Measurements from ENCODE around the gene ARSD. TPM values are rescaled to one million over a fixed set of nuclear protein-coding genes. Genes with fewer than 3 reads are reported as not detected.

The ARSD gene
- total and polyA plus RNA-seq, 3 experiments from 2014 or later: 1.6 to 4.0 (median 2.2) TPM

GRCh38 chrX:2870650-2871049 is 58.5 kb downstream of the ARSD start:
- DNase-seq: no peak
- Histone ChIP-seq H3K27ac (ENCODE audit: low read depth, low read length) (no peak overlapping the region), H3K27me3 (ENCODE audit: insufficient read depth, low read length, poor library complexity, severe bottlenecking) (no peaks in the 10 kb centered on the region), H3K9me3 (ENCODE audit: low read length) (no peaks in the 10 kb centered on the region), H3K4me3 (ENCODE audit: low read length) (no peak overlapping the region), H3K4me1 (ENCODE audit: insufficient read depth, low read length) (no peaks in the 10 kb centered on the region), H3K36me3 (ENCODE audit: insufficient read depth, low read length) (no peaks in the 10 kb centered on the region)
- Mint-ChIP-seq H3K27me3 (peaks cover 8 to 11% of the 10 kb centered on the region in 2 donors), H3K9me3 (peaks cover 0 to 7% (median 0%) of the 10 kb centered on the region in 5 donors), H3K36me3 (peaks cover 0 to 4% (median 0%) of the 10 kb centered on the region in 3 donors), H3K27ac (no peak overlapping the region), H3K4me1 (no peaks in the 10 kb centered on the region), H3K4me3 (no peak overlapping the region)
- ChIA-PET CTCF (no interaction called here), POLR2A (no interaction called here)

GRCh38 chrX:2867206-2867605 is 61.9 kb downstream of the ARSD start:
- Histone ChIP-seq H3K27me3 (ENCODE audit: insufficient read depth, low read length, poor library complexity, severe bottlenecking) (no peaks in the 10 kb centered on the region), H3K4me1 (ENCODE audit: insufficient read depth, low read length) (no peaks in the 10 kb centered on the region), H3K36me3 (ENCODE audit: insufficient read depth, low read length) (no peaks in the 10 kb centered on the region), H3K27ac (ENCODE audit: low read depth, low read length) (no peak overlapping the region), H3K4me3 (ENCODE audit: low read length) (no peak overlapping the region), H3K9me3 (ENCODE audit: low read length) (no peaks in the 10 kb centered on the region)
- ChIA-PET CTCF (no interaction called here), POLR2A (no interaction called here)
- no peak overlapping the region for H3K4me3 Mint-ChIP-seq
- H3K9me3 Mint-ChIP-seq: peaks cover 0 to 7% (median 4%) of the 10 kb centered on the region in 5 donors
- no peaks in the 10 kb centered on the region for H3K4me1 Mint-ChIP-seq
- H3K27me3 Mint-ChIP-seq: peaks cover 9 to 12% of the 10 kb centered on the region in 2 donors
- DNase-seq: no peak
- no peaks in the 10 kb centered on the region for H3K36me3 Mint-ChIP-seq
- H3K27ac Mint-ChIP-seq: no peak overlapping the region

GRCh38 chrX:2863646-2864045 is 65.5 kb downstream of the ARSD start:
- peaks cover 0 to 4% (median 0%) of the 10 kb centered on the region in 5 donors for H3K9me3 Mint-ChIP-seq
- Histone ChIP-seq H3K36me3 (ENCODE audit: insufficient read depth, low read length) (no peaks in the 10 kb centered on the region), H3K27ac (ENCODE audit: low read depth, low read length) (no peak overlapping the region), H3K9me3 (ENCODE audit: low read length) (no peaks in the 10 kb centered on the region), H3K4me1 (ENCODE audit: insufficient read depth, low read length) (no peaks in the 10 kb centered on the region), H3K27me3 (ENCODE audit: insufficient read depth, low read length, poor library complexity, severe bottlenecking) (no peaks in the 10 kb centered on the region), H3K4me3 (ENCODE audit: low read length) (no peak overlapping the region)
- H3K4me1 Mint-ChIP-seq: no peaks in the 10 kb centered on the region
- H3K4me3 Mint-ChIP-seq: no peak overlapping the region
- H3K27me3 Mint-ChIP-seq: peaks cover 6 to 17% of the 10 kb centered on the region in 2 donors
- H3K27ac Mint-ChIP-seq: no peak overlapping the region
- DNase-seq: no peak
- ChIA-PET POLR2A (no interaction called here), CTCF (no interaction called here)
- no peaks in the 10 kb centered on the region for H3K36me3 Mint-ChIP-seq

GRCh38 chrX:2862404-2862803 is 66.7 kb downstream of the ARSD start:
- POLR2A ChIA-PET: no interaction called here

GRCh38 chrX:2859197-2859797 is 69.8 kb downstream of the ARSD start:
- Mint-ChIP-seq H3K4me1 (no peaks in the 10 kb centered on the region), H3K27me3 (peaks cover 2 to 8% of the 10 kb centered on the region in 2 donors), H3K36me3 (no peaks in the 10 kb centered on the region), H3K4me3 (no peak overlapping the region), H3K9me3 (no peaks in the 10 kb centered on the region), H3K27ac (no peak overlapping the region)
- Histone ChIP-seq H3K4me1 (ENCODE audit: insufficient read depth, low read length) (no peaks in the 10 kb centered on the region), H3K9me3 (ENCODE audit: low read length) (no peaks in the 10 kb centered on the region), H3K36me3 (ENCODE audit: insufficient read depth, low read length) (no peaks in the 10 kb centered on the region), H3K27ac (ENCODE audit: low read depth, low read length) (no peak overlapping the region), H3K27me3 (ENCODE audit: insufficient read depth, low read length, poor library complexity, severe bottlenecking) (no peaks in the 10 kb centered on the region), H3K4me3 (ENCODE audit: low read length) (no peak overlapping the region)
- DNase-seq: no peak
- POLR2A ChIA-PET: no interaction called here
- CTCF ChIA-PET: no interaction called here

More at GRCh38 chrX:2862404-2862803, 66.7 kb downstream of the ARSD start:
- Mint-ChIP-seq H3K27me3 (peaks cover 6 to 17% of the 10 kb centered on the region in 2 donors), H3K4me1 (no peaks in the 10 kb centered on the region), H3K27ac (no peak overlapping the region), H3K9me3 (peaks cover 0 to 4% (median 0%) of the 10 kb centered on the region in 5 donors), H3K4me3 (no peak overlapping the region), H3K36me3 (no peaks in the 10 kb centered on the region)
- DNase-seq: no peak
- H3K27me3 ChIP-seq (ENCODE audit: insufficient read depth, low read length, poor library complexity, severe bottlenecking): no peaks in the 10 kb centered on the region
- no peaks in the 10 kb centered on the region for H3K36me3 ChIP-seq (ENCODE audit: insufficient read depth, low read length)
- H3K4me1 ChIP-seq (ENCODE audit: insufficient read depth, low read length): no peaks in the 10 kb centered on the region
- H3K4me3 ChIP-seq (ENCODE audit: low read length): no peak overlapping the region
- H3K27ac ChIP-seq (ENCODE audit: low read depth, low read length): no peak overlapping the region
- CTCF ChIA-PET: no interaction called here
- H3K9me3 ChIP-seq (ENCODE audit: low read length): no peaks in the 10 kb centered on the region

GRCh38 chrX:2857566-2857965 is 71.6 kb downstream of the ARSD start:
- CTCF ChIA-PET: no interaction called here
- no peaks in the 10 kb centered on the region for H3K36me3 Mint-ChIP-seq
- POLR2A ChIA-PET: no interaction called here
- no peak overlapping the region for H3K27ac Mint-ChIP-seq
- Histone ChIP-seq H3K27me3 (ENCODE audit: insufficient read depth, low read length, poor library complexity, severe bottlenecking) (no peaks in the 10 kb centered on the region), H3K4me1 (ENCODE audit: insufficient read depth, low read length) (no peaks in the 10 kb centered on the region), H3K9me3 (ENCODE audit: low read length) (no peaks in the 10 kb centered on the region), H3K4me3 (ENCODE audit: low read length) (no peak overlapping the region), H3K27ac (ENCODE audit: low read depth, low read length) (no peak overlapping the region), H3K36me3 (ENCODE audit: insufficient read depth, low read length) (no peaks in the 10 kb centered on the region)
- no peak overlapping the region for H3K4me3 Mint-ChIP-seq
- H3K27me3 Mint-ChIP-seq: peaks cover 0 to 5% of the 10 kb centered on the region in 2 donors
- no peak for DNase-seq
- peaks cover 0 to 1% (median 0%) of the 10 kb centered on the region in 5 donors for H3K9me3 Mint-ChIP-seq
- H3K4me1 Mint-ChIP-seq: no peaks in the 10 kb centered on the region

- ChIA-PET POLR2A (no interaction called here), CTCF (no interaction called here)
- Mint-ChIP-seq H3K36me3 (no peaks in the 10 kb centered on the region), H3K27ac (no peak overlapping the region), H3K27me3 (no peaks in the 10 kb centered on the region), H3K4me1 (no peaks in the 10 kb centered on the region), H3K4me3 (no peak overlapping the region), H3K9me3 (peaks cover 0 to 4% (median 0%) of the 10 kb centered on the region in 5 donors)
- Histone ChIP-seq H3K36me3 (ENCODE audit: insufficient read depth, low read length) (no peaks in the 10 kb centered on the region), H3K4me3 (ENCODE audit: low read length) (no peak overlapping the region), H3K27ac (ENCODE audit: low read depth, low read length) (no peak overlapping the region), H3K27me3 (ENCODE audit: insufficient read depth, low read length, poor library complexity, severe bottlenecking) (no peaks in the 10 kb centered on the region), H3K4me1 (ENCODE audit: insufficient read depth, low read length) (no peaks in the 10 kb centered on the region), H3K9me3 (ENCODE audit: low read length) (no peaks in the 10 kb centered on the region)
- no peak for DNase-seq
Observed at GRCh38 chrX:2855761-2856160, 73.4 kb downstream of the ARSD start.

DNA sequence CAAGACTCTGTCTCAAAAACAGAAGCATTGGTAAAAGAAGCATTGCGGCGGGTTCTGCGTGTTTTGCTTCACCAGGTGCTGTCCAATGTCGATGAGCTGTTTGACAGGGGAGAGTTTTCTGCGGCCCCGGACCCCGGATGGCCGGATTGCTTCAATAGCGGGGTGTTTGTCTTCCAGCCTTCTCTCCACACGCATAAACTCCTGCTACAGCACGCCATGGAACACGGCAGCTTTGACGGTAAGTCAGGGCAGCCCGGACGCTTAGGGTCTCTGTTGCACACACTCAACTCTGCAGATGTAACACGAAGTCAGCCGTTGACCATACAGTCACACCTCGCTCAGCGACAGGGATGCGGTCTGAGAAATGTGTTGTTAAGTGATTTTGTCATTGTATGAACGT is 74.2 kb downstream of the ARSD start:
- H3K4me1 ChIP-seq (ENCODE audit: insufficient read depth, low read length): no peaks in the 10 kb centered on the region
- no peak for DNase-seq
- Mint-ChIP-seq H3K4me3 (no peak overlapping the region), H3K27ac (no peak overlapping the region), H3K36me3 (no peaks in the 10 kb centered on the region), H3K9me3 (peaks cover 0 to 4% (median 0%) of the 10 kb centered on the region in 5 donors), H3K27me3 (no peaks in the 10 kb centered on the region), H3K4me1 (no peaks in the 10 kb centered on the region)
- H3K27me3 ChIP-seq (ENCODE audit: insufficient read depth, low read length, poor library complexity, severe bottlenecking): no peaks in the 10 kb centered on the region
- H3K4me3 ChIP-seq (ENCODE audit: low read length): no peak overlapping the region
- CTCF ChIA-PET: no interaction called here
- H3K27ac ChIP-seq (ENCODE audit: low read depth, low read length): no peak overlapping the region
- POLR2A ChIA-PET: no interaction called here
- no peaks in the 10 kb centered on the region for H3K9me3 ChIP-seq (ENCODE audit: low read length)
- no peaks in the 10 kb centered on the region for H3K36me3 ChIP-seq (ENCODE audit: insufficient read depth, low read length)
